ENCODE results near the gene KRTAP4-11.
"Not testable (repeated sequence)": the region's sequence is repeated elsewhere in the genome, so short reads cannot be mapped to it uniquely, and the experiment has no call there.

The KRTAP4-11 gene

DNA sequence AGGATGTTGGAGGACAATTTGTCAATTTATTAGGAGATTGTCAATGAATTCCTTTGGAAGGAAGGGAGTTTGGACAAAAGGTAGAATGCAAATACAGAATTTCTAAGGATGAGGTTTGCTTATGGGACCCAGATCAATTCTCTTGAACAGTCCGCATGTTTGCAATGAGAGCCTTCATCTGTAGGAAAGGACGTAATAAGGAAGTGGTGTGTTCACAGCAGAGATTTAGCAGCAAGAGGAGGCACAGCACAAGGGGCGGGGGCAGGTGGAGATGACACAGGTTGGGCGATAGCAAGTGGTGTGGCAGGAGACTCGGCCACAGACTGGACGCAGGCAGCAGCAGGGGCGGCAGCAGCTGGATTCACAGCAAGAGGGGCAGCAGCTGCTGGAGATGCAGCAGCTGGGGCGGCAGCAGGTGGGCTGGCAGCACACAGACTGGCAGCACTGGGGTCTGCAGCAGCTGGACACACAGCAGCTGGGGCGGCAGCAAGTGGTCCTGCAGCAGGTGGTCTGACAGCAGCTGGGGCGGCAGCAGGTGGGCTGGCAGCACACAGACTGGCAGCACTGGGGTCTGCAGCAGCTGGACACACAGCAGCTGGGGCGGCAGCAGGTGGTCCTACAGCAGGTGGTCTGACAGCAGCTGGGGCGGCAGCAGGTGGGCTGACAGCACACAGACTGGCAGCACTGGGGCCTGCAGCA lies 5.3 kb upstream of the KRTAP4-11 start:
- not testable (repeated sequence) for DNase-seq

DNA sequence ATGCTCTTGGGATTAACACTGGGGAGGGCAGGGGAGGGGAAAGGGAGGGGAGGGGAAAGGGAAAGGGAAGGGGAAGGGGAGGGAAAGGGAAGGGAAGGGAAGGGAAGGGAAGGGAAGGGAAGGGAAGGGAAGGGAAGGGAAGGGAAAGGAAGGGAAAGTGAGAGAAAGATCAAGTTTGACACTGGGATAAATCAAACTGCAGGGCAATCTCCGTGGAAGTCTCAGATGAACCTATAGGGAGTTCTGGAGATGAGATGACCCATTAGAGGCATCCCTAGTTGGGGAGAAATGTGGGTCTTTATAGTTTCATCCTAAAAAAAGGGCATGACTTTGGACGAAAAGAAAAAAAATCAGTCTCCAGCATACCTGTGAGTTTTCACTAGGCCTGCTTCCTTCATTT lies 3.6 kb upstream of the KRTAP4-11 start:
- DNase-seq: no peak

DNA sequence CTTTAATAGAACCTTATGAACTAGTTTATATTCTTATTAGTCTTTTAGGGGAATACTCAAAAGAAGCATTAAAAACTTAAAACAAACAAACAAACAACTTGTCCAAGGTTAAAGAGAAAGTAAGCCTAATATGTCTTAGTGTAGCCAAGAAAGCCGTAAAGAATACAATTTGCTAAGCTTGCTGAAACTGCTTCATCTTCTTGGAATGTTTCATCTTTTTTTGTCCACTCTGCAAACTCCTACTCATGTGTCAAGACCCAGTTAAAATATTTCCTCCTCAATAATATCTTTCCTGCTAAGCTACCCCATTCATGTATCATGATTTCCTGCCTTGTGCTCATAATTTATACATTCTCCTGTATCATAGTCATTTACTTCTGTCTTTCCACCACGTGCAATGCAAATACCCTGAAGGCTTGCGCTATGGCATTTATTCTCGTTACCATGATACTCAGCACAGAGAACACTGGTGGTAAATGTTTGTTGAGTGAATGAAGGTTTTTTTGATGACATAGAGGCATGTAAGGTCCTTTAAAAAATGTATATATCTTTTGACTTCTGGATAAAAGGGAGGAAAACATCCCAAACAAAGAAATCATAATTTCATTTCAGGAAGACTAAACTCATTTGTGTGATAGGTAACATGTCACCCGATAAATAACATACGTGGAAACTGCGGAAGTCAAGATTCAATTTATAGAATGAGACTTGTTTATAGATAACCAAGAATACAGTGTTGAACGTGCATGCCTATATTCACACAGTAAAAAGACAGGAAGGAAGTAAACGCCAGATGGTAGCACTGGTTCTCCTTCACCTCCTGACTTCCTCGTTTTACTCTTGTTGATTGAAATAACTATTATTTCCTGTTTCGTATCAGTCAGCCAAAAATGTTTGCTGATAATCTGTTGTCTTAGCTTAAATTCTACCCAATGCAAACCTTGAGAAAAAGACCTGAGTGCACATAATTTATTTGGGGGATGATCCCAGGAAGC lies 1.8 kb upstream of the KRTAP4-11 start:
- DNase-seq: peak; percentile 16

DNA sequence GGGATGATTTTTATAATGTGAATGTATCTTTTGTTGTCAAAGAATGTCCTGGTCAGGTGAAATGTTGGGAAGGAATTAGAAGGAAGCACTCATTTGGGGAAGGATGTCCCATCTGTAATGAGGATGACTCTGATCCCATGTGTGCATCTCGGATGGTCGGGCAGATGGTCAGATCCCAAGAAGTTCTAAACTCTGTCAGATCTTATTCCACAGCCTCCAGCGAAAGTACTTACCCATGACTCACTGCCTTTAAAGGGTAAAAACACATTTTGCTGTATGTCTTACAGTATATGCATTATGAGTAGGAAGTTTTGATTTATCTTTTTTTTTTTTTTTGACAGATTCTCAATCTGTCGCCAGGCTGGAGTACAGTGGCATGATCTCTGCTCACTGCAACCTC lies 548 bp upstream of the KRTAP4-11 start:
- no peak for DNase-seq

DNA sequence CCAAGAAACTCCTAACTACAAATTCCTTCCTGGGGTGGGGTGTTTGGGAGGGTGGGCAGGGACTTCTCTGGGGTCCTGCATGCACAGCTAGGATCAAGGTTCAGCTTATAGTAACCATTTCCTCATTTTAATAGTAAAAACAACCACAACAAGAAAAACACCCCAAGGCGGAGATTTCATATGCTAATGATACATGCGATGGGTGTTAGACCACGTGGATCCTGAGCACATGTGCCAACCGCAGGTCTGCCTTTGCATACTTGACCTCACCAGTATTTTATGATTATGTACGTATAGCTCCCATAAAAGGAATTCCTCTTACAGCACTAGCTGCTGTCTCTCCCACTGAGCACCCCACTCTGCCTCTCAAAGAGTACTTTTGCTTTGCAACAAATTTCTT lies 1.9 kb downstream of the KRTAP4-11 start:
- DNase-seq: no peak

DNA sequence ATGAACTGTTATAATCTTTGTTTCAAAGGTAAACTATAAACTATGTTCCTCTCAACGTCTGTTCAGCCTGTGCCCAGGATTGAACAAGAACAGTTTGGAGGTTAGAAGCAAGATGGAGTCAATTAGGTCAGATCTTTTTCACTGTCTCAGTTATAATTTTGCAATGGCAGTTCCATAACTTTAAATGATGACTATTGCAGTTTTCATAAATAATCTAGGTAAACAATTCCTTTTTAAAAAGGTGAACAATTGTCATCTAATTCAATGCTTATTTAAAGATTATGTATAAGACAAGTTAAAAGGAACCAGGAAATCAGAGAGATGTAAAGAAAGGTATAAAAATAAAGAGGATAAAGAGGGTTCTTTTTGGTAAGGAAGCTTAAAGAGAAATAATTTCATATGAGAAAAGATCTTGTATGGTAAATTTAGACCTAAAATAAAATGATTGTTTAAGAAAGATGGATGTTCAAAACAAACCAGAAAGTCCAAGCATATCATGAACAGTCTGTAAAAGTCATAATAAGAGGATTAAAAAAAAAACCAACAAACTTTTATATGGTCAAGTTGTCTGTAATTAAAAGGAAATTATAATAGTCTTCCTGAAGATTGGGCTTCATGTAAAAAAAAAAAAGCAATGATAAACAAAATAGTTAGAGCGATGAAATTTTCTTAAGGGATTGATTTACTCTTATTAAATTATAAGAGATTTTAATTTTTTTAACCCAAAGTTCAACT lies 6.9 kb downstream of the KRTAP4-11 start:
- DNase-seq: no peak

DNA sequence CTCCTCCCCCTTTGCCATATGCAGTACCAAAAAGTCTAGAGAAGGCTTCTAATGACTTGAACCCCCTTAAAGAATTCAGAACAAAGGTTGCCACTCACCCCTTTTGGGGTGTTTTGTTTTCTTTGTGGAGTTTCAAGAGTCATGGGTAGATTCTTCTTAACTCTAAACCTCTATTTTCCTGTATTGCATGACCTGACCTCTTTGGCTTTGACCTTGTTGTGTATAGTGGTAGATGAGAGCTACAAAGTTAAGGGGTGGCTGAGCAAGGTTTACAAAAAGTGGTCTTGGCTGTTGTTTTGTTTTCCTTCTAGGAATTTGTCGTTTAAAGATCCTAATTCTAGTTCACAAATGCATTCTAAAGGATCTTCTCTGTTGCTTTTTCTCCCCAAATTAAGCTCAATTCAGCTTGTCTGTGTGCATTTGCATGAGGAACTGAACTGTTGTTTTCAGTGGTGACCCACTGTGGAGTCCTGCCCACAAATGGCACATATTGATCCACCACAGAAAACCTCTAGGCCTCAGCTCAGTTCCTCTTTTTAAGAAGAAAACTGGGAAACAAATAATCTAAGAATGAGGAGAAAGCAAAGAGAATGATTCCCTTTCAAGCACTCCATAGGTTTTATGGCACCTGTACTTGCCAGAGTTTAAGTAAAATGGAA lies 9.3 kb downstream of the KRTAP4-11 start:
- DNase-seq: not testable (repeated sequence)

DNA sequence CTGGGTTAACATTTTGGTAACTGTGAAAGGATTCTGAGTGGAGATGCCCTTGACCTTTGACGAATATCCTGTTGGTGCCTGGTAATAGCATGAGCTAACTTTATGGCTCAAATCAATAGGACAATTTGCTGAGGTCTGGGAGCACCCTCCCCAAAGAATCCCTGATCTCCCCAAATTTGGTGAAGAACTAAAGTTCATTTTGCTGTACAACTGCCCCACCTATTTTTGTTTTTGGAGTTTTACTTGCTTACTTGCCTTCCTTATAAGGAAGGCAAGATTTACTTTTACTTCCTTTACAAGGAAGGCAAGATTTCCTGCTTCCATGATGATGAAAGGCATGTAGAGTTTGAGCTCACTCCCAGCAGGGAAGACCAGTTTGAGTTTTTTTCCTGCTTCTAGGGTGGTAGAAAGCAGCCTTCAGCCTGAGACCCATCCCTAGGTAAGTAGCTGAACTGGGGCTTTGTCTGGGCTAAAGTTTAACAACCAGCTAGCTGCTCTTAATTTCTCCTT lies 10.2 kb downstream of the KRTAP4-11 start:
- no peak for DNase-seq

DNA sequence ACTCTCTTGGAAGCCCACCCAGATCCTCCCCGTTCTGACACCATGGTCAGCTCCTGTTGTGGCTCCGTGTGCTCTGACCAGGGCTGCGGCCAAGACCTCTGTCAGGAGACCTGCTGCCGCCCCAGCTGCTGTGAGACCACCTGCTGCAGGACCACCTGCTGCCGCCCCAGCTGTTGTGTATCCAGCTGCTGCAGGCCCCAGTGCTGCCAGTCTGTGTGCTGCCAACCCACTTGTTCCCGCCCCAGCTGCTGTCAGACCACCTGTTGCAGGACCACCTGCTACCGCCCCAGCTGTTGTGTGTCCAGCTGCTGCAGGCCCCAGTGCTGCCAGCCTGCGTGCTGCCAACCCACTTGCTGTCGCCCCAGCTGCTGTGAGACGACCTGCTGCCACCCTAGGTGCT lies 12.8 kb downstream of the KRTAP4-11 start, which contains the start of gene KRTAP4-9:
Gene KRTAP4-9, plus strand, starts transcription at position 43 of the 400 bp plus-strand sequence. Its CDS starts 0 bp downstream, at position 43.
- not testable (repeated sequence) for DNase-seq

DNA sequence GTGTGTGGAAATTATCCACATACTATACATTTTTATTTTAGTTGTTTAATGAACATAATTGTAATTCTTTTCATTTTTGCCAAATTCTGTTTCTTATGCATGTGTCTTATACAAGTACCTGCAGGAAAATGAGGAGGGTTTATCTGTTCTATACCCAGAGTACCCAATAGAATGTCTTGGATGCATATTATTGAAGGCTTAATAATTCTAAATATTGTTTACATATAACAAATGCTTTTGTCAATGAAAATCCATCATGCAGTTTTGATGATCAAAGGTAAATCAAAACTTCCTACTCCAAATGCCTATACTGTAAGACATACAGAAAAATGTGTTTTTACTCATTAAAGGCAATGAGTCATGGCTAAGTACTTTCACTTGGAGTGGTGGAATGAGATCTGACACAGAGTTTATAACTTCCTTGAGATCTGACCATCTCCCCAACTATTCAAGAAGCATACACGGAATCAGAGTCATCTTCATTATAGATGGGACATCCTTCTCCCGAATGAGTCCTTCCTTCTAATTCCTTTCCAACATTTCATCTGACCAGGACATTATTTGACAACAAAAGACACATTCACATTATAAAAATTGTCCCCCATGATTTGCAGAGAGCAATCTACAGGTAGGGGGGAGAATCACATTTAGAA lies 13.7 kb downstream of the KRTAP4-11 start:
- DNase-seq: not testable (repeated sequence)

DNA sequence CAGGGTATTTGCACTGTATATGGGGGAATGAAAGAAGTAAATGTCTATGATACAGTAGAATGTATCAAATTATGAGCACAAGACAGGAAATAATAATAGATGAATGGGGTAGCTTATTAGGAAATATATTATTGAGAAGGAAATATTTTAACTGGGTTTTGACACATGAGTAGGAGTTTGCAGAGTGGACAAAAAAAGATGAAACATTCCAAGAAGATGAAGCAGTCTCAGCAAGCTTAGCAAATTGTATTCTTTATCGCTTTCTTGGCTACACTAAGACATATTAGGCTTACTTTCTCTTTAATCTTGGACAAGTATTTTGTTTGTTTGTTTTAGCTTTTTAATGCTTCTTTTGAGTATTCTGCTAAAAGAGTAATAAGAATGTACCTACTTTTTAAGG lies 14.3 kb downstream of the KRTAP4-11 start:
- no peak for DNase-seq

DNA sequence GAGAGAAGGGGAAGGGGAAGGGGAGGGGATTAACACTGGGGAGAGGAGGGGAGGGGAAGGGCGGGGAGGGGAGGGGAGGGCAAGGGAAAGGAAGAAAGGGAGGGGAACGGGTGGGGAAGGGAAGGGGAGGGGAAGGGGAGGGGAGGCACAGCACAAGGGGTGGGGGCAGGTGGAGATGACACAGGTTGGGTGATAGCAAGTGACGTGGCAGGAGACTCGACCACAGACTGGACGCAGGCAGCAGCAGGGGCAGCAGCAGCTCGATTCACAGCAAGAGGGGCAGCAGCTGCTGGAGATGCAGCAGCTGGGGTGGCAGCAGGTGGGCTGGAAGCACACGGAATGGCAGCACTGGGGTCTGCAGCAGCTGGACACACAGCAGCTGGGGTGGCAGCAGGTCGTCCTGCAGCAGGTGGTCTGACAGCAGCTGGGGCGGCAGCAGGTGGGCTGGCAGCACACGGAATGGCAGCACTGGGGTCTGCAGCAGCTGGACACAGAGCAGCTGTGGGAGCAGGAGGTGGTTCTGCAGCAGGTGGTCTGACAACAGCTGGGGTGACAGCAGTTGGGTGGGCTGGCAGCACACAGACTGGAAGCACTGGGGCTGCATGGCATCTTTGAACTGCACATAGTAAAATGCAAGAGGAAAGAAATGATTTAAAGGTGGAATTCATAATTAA lies 16.4 kb downstream of the KRTAP4-11 start, which contains the start of gene KRTAP4-16:
Gene KRTAP4-16, minus strand, starts transcription at position 624 of the 674 bp plus-strand sequence. Its CDS starts 0 bp downstream, at position 624.
- no peak for DNase-seq

DNA sequence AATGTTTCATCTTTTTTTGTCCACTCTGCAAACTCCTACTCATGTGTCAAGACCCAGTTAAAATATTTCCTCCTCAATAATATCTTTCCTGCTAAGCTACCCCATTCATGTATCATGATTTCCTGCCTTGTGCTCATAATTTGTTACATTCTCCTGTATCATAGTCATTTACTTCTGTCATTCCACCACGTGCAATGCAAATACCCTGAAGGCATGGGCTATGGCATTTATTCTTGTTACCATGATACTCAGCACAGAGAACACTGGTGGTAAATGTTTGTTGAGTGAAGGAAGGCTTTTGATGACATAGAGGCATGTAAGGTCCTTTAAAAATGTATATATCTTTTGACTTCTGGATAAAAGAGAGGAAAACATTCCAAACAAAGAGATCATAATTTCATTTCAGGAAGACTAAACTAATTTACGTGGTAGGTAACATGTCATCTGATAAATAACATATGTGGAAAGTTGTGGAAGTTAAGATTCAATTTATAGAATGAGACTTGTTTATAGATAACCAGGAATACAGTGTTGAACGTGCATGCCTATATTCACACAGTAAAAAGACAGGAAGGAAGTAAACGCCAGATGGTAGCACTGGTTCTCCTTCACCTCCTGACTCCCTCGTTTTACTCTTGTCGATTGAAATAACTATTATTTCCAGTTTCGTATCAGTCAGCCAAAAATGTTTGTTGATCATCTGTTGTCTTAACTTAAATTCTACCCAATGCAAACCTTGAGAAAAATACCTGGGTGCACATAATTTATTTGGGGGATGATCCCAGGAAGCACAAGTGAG lies 18.3 kb downstream of the KRTAP4-11 start:
- not testable (repeated sequence) for DNase-seq

DNA sequence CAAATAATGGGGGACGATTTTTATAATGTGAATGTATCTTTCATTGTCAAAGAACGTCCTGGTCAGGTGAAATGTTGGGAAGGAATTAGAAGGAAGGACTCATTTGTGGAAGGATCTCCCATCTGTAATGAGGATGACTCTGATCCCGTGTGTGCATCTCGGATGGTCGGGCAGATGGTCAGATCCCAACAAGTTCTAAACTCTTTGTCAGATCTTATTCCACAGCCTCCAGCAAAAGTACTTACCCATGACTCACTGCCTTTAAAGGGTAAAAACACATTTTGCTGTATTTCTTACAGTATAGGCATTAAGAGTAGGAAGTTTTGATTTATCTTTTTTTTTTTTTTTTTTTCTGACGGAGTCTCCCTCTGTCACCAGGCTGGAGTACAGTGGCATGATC lies 19.7 kb downstream of the KRTAP4-11 start:
- DNase-seq: no peak

DNA sequence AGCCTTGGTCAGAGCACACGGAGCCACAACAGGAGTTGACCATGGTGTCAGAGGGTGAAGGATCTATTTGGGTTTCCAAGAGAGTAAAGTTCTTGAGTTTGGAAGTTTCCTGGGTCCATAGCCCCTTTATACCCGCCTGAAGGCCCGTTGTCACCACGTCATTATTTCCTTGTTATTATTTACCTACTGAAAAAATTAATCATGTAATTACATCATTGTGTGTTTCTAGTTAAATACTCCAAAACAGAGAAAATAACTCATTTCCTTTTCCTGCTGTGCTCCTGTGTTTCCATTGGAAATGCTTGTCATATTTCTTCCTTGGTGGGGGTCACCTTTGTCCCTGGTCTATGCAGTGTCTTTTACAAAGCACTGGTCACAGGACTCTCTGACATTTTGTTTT lies 20.1 kb downstream of the KRTAP4-11 start, which contains the start of gene KRTAP4-8:
Gene KRTAP4-8, minus strand, starts transcription at position 101 of the 400 bp plus-strand sequence. Its CDS starts 58 bp downstream, at position 43.
- no peak for DNase-seq

DNA sequence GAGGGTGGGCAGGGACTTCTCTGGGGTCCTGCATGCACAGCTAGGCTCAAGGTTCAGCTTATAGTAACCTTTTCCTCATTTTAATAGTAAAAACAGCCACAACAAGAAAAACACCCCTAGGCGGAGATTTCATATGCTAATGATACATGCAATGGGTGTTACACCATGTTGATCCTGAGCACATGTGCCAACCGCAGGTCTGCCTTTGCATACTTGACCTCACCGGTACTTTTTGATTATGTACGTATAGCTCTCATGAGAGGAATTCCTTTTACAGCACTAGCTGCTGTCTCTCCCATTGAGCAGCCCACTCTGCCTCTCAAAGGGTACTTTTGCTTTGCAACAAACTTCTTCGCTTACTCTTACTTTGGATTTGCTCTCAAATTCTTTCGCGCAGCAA lies 22.1 kb downstream of the KRTAP4-11 start:
- no peak for DNase-seq

DNA sequence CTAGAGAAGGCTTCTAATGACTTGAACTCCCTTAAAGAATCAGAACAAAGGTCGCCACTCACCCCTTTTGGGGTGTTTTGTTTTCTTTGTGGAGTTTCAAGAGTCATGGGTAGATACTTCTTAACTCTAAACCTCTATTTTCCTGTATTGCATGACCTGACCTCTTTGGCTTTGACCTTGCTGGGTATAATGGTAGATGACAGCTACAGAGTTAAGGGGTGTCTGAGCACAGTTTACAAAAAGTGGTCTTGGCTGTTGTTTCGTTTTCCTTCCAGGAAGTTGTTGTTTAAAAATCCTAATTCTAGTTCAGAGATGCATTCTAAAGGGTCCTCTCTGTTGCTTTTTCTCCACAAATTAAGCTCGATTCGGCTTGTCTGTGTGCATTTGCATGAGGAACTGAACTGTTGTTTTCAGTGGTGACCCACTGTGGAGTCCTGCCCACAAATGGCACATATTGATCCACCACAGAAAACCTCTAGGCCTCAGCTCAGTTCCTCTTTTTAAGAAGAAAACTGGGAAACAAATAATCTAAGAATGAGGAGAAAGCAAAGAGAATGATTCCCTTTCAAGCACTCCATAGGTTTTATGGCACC lies 29.3 kb downstream of the KRTAP4-11 start:
- DNase-seq: not testable (repeated sequence)

DNA sequence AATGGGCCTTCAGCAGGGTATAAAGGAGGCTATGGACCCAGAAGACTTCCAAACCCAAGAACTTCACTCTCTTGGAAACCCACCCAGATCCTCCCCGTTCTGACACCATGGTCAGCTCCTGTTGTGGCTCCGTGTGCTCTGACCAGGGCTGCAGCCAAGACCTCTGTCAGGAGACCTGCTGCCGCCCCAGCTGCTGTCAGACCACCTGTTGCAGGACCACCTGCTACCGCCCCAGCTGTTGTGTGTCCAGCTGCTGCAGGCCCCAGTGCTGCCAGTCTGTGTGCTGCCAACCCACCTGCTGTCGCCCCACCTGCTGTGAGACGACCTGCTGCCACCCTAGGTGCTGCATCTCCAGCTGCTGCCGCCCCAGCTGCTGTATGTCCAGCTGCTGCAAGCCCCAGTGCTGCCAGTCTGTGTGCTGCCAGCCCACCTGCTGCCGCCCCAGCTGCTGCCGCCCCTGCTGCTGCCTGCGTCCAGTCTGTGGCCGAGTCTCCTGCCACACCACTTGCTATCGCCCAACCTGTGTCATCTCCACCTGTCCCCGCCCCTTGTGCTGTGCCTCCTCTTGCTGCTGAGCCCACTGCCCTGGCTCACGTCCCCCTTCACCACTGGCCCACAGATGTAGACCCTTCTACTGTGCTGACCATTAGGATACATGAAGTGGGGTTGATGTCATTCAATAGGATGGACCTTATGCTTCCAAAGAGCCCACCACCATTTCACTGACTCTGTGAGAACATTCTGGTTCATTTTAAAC lies 33.9 kb downstream of the KRTAP4-11 start, which contains the start of gene KRTAP4-7:
Gene KRTAP4-7, plus strand, starts transcription at position 51 of the 757 bp plus-strand sequence. Its CDS starts 57 bp downstream, at position 108.
- not testable (repeated sequence) for DNase-seq

Data from CD4-positive, alpha-beta T cell treated with Interleukin-4 for 4 hours (primary cell).